ENCODE results near the gene SLC5A10.
"Not testable (repeated sequence)": the region's sequence is repeated elsewhere in the genome, so short reads cannot be mapped to it uniquely, and the experiment has no call there.

The SLC5A10 gene

GRCh38 chr17:19022128-19022527, 70.2 kb downstream of the SLC5A10 start:
- no peak for TF ChIP-seq CTCF (IDR thresholded peaks at IDR 0.05; ENCODE audit: control extremely low read depth, extremely low read depth, low read depth, missing control alignments)
- POLR2A ChIA-PET: no interaction called here
- CTCF ChIA-PET: interaction anchor here (3.5 kb wide), 1 partner anchor 62 kb away, joined by 14 read pairs; no protein-coding TSS in a partner anchor
- DNase-seq (ENCODE audit: extremely low spot score): no peak

- ChIA-PET POLR2A (no interaction called here), CTCF (interaction anchor here (3.5 kb wide), 1 partner anchor 62 kb away, joined by 14 read pairs; no protein-coding TSS in a partner anchor)
- DNase-seq (ENCODE audit: extremely low spot score): no peak
- no peak for TF ChIP-seq CTCF (IDR thresholded peaks at IDR 0.05; ENCODE audit: control extremely low read depth, extremely low read depth, low read depth, missing control alignments)
Observed at GRCh38 chr17:19022747-19023146, 70.8 kb downstream of the SLC5A10 start.

- POLR2A ChIA-PET: no interaction called here
- TF ChIP-seq CTCF (IDR thresholded peaks at IDR 0.05; ENCODE audit: control extremely low read depth, extremely low read depth, low read depth, missing control alignments): no peak
Observed at GRCh38 chr17:19023209-19023999, 71.4 kb downstream of the SLC5A10 start.

GRCh38 chr17:19024101-19025078, 72.4 kb downstream of the SLC5A10 start:
- no peak for TF ChIP-seq CTCF (IDR thresholded peaks at IDR 0.05; ENCODE audit: control extremely low read depth, extremely low read depth, low read depth, missing control alignments)
- ChIA-PET POLR2A (no interaction called here), CTCF (interaction anchor here (3.5 kb wide), 1 partner anchor 64 kb away, joined by 14 read pairs; no protein-coding TSS in a partner anchor)
- no peak for DNase-seq (ENCODE audit: extremely low spot score)

More at GRCh38 chr17:19023209-19023999, 71.4 kb downstream of the SLC5A10 start:
- CTCF ChIA-PET: interaction anchor here (3.5 kb wide), 1 partner anchor 63 kb away, joined by 14 read pairs; no protein-coding TSS in a partner anchor
- no peak for DNase-seq (ENCODE audit: extremely low spot score)

- CTCF ChIA-PET; POLR2A ChIA-PET; DNase-seq (ENCODE audit: extremely low spot score): not testable (repeated sequence)
Observed at GRCh38 chr17:19028671-19029070, 76.7 kb downstream of the SLC5A10 start.

- POLR2A ChIA-PET; CTCF ChIA-PET; DNase-seq (ENCODE audit: extremely low spot score): not testable (repeated sequence)
Observed at GRCh38 chr17:19029740-19030139, 77.8 kb downstream of the SLC5A10 start.

- CTCF ChIA-PET; DNase-seq (ENCODE audit: extremely low spot score); POLR2A ChIA-PET: not testable (repeated sequence)
Observed at GRCh38 chr17:19030771-19031449, 78.9 kb downstream of the SLC5A10 start.

Measured in GM10248 (cell line).